ENCODE results near the gene RC3H2. TPM values are rescaled to one million over a fixed set of nuclear protein-coding genes. Genes with fewer than 3 reads are reported as not detected.

Gene RC3H2
- total RNA-seq, 1 donor from 2014 or later, result 71.7 TPM

DNA sequence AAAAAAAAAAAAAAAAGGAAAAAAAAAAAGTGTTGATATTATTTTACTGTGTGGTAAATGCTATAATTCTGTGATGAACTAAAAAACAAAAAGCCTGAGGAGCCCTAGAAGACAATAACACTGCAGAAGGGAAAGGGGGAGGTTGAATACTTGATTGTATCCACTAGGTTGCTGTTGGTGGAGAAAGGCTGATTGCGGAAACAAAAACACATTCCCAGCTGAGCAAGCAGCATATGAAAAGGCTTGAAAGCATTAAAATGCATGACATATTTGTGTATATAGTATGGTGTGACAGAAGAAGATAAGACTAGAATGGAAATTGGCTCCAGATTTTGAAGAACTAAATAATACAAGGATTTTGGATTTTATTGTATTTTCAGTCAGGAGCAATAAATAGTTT, 44.5 kb upstream of the RC3H2 start:
- Mint-ChIP-seq H3K4me1 (ENCODE audit: low read depth, unreplicated experiment) (peaks cover 6% of the 10 kb centered on the region), H3K27me3 (ENCODE audit: unreplicated experiment) (no peaks in the 10 kb centered on the region), H3K27ac (ENCODE audit: unreplicated experiment) (peak overlapping the region; percentile 21), H3K9me3 (ENCODE audit: unreplicated experiment) (no peaks in the 10 kb centered on the region), H3K36me3 (ENCODE audit: unreplicated experiment) (no peaks in the 10 kb centered on the region), H3K4me3 (ENCODE audit: unreplicated experiment) (no peak overlapping the region)
- TF ChIP-seq, protein P1, sequence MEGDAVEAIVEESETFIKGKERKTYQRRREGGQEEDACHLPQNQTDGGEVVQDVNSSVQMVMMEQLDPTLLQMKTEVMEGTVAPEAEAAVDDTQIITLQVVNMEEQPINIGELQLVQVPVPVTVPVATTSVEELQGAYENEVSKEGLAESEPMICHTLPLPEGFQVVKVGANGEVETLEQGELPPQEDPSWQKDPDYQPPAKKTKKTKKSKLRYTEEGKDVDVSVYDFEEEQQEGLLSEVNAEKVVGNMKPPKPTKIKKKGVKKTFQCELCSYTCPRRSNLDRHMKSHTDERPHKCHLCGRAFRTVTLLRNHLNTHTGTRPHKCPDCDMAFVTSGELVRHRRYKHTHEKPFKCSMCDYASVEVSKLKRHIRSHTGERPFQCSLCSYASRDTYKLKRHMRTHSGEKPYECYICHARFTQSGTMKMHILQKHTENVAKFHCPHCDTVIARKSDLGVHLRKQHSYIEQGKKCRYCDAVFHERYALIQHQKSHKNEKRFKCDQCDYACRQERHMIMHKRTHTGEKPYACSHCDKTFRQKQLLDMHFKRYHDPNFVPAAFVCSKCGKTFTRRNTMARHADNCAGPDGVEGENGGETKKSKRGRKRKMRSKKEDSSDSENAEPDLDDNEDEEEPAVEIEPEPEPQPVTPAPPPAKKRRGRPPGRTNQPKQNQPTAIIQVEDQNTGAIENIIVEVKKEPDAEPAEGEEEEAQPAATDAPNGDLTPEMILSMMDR (IDR thresholded peaks at IDR 0.05; ENCODE audit: partially characterized antibody, unreplicated experiment), result no peak
- no peak for DNase-seq

DNA sequence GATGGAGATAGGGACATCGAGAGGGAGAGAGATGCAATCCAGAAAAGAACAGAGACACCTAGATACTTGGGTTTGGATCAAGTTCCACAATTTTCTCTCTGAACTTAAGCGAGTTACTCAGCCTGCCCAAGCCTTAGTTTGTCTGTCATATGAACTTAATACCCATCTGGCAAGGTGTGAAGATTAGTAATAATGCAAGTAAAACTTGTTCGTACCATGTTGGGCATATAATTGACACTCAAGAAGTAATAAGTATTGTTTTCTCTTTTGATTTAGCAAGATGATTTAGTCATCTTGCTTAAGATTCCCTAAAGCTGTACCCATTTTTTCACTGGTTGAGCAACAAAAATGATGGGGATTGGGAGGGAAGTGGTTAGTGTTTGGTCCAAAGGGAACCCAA, 43.2 kb upstream of the RC3H2 start:
- H3K36me3 Mint-ChIP-seq (ENCODE audit: unreplicated experiment), result no peaks in the 10 kb centered on the region
- no peak for DNase-seq
- peaks cover 6% of the 10 kb centered on the region for H3K4me1 Mint-ChIP-seq (ENCODE audit: low read depth, unreplicated experiment)
- no peaks in the 10 kb centered on the region for H3K27me3 Mint-ChIP-seq (ENCODE audit: unreplicated experiment)
- no peak overlapping the region for H3K4me3 Mint-ChIP-seq (ENCODE audit: unreplicated experiment)
- TF ChIP-seq, protein P1 (IDR thresholded peaks at IDR 0.05; ENCODE audit: partially characterized antibody, unreplicated experiment), result no peak
- no peak overlapping the region for H3K27ac Mint-ChIP-seq (ENCODE audit: unreplicated experiment)
- no peaks in the 10 kb centered on the region for H3K9me3 Mint-ChIP-seq (ENCODE audit: unreplicated experiment)

DNA sequence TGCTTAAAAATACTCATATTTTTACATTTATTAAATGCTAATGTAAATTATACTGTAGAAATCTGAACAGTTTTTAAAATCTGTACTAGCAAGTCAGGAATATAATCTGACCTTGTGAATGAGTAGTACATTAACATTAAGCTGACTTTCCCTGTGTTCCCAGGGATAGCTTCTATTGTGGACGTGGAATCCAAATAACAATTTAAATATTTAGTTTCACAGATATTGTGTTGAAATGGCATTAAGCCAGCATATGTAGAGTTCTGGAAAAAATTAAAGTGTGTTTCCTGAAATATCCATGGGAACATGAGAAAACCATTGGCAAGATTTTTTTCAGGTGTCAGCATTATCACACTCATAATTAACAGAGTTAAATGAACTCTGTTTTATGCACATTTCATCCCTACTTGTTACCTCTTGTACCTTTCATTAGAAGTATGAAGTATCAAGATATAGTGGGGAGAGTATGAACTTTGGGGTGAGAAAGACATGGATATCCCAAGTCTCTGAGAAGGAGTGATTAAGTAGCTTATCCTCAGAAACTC, 41.4 kb upstream of the RC3H2 start:
- DNase-seq, result no peak
- Mint-ChIP-seq H3K36me3 (ENCODE audit: unreplicated experiment) (no peaks in the 10 kb centered on the region), H3K27ac (ENCODE audit: unreplicated experiment) (no peak overlapping the region), H3K4me1 (ENCODE audit: low read depth, unreplicated experiment) (peaks cover 6% of the 10 kb centered on the region), H3K4me3 (ENCODE audit: unreplicated experiment) (no peak overlapping the region), H3K27me3 (ENCODE audit: unreplicated experiment) (peaks cover under 1% of the 10 kb centered on the region), H3K9me3 (ENCODE audit: unreplicated experiment) (peaks cover 3% of the 10 kb centered on the region)
- TF ChIP-seq, protein P1 (IDR thresholded peaks at IDR 0.05; ENCODE audit: partially characterized antibody, unreplicated experiment), result no peak

DNA sequence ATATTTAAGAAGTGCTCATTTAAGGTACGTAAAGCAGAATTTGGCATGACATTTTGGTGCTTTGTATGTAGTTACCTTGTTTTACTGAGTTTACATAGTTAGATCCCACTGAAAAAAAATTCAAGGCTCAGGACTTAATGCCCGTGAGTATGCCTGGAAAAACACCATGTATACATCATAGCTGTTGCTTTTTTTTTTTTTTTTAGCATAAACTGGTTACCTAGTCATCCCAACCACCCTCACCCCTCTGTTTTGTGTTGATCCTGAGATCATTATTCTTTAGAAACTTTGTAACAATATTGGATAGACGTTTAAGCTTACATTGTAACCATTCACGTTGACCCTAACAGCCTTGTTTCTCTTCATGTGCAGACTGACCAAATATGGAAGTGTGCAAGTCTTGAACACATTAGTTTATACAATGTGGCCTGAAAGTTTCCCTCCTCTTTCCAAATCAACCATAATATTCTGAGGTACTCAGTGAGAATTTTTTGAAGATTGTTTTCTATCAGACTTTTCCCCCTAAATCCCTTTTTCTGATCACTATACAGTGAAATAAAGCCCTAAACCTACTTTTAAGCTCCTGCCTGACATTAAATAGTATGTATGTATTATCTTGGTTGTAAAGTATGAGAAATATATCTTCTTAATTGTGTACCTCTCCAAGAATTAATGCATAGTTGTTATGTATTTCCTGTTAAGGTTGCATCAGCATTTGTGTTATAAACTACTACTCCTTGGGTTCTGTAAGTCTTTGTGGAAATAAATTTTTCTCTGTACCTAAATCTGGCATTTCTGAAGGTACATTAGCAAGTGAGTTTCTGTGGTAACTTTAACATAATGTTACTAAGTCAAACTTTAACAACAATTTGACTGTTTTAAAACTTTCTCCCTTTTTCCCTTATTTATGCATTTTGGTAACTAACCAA, 40.1 kb upstream of the RC3H2 start:
- Mint-ChIP-seq H3K4me3 (ENCODE audit: unreplicated experiment) (no peak overlapping the region), H3K4me1 (ENCODE audit: low read depth, unreplicated experiment) (peaks cover 6% of the 10 kb centered on the region), H3K36me3 (ENCODE audit: unreplicated experiment) (no peaks in the 10 kb centered on the region), H3K27me3 (ENCODE audit: unreplicated experiment) (peaks cover 3% of the 10 kb centered on the region), H3K27ac (ENCODE audit: unreplicated experiment) (no peak overlapping the region), H3K9me3 (ENCODE audit: unreplicated experiment) (peaks cover 7% of the 10 kb centered on the region)
- TF ChIP-seq, protein P1 (IDR thresholded peaks at IDR 0.05; ENCODE audit: partially characterized antibody, unreplicated experiment), result no peak
- no peak for DNase-seq
